ENCODE results near the gene FOXE3. TPM values are rescaled to one million over a fixed set of nuclear protein-coding genes. Genes with fewer than 3 reads are reported as not detected.

FOXE3 gene
- total RNA-seq, 1 experiment from 2014 or later, result not detected

- ATAC-seq, result no peak
- H3K4me3 Mint-ChIP-seq, result no peak overlapping the region
- H3K27me3 Mint-ChIP-seq (ENCODE audit: low read depth), result no peaks in the 10 kb centered on the region
- ChIA-PET CTCF (no interaction called here), POLR2A (interaction anchor here (0.6 to 0.7 kb wide), 2 partner anchors 29 to 152 kb away, joined by 3 to 7 read pairs; no protein-coding TSS in a partner anchor)
- no peak overlapping the region for H3K27ac Mint-ChIP-seq
- peaks cover 17% of the 10 kb centered on the region for H3K4me1 Mint-ChIP-seq
- no peaks in the 10 kb centered on the region for H3K9me3 Mint-ChIP-seq
- DNase-seq (ENCODE audit: low spot score), result no peak
- TF ChIP-seq GRHL2 (CRISPR knock-in tag; IDR thresholded peaks at IDR 0.05; ENCODE audit: insufficient replicate concordance, severe bottlenecking) (no peak), TCF7 (CRISPR knock-in tag; IDR thresholded peaks at IDR 0.05; ENCODE audit: low read depth) (no peak), ZNF232 (CRISPR knock-in tag; IDR thresholded peaks at IDR 0.05) (no peak), CTCF (IDR thresholded peaks at IDR 0.05) (no peak), SMAD4 (CRISPR knock-in tag; IDR thresholded peaks at IDR 0.05) (no peak), JUN (CRISPR knock-in tag; IDR thresholded peaks at IDR 0.05) (no peak), ETV6 (CRISPR knock-in tag; IDR thresholded peaks at IDR 0.05) (no peak), ZNF219 (CRISPR knock-in tag; IDR thresholded peaks at IDR 0.05; ENCODE audit: borderline replicate concordance) (no peak), ESRRA (CRISPR knock-in tag; IDR thresholded peaks at IDR 0.05; ENCODE audit: borderline replicate concordance) (no peak), NR2C2 (CRISPR knock-in tag; IDR thresholded peaks at IDR 0.05) (no peak), USF1 (CRISPR knock-in tag; IDR thresholded peaks at IDR 0.05) (no peak)
- TF ChIP-seq, protein P1, sequence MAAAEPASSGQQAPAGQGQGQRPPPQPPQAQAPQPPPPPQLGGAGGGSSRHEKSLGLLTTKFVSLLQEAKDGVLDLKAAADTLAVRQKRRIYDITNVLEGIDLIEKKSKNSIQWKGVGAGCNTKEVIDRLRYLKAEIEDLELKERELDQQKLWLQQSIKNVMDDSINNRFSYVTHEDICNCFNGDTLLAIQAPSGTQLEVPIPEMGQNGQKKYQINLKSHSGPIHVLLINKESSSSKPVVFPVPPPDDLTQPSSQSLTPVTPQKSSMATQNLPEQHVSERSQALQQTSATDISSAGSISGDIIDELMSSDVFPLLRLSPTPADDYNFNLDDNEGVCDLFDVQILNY (CRISPR knock-in tag; IDR thresholded peaks at IDR 0.05), result no peak
- peaks cover 3% of the 10 kb centered on the region; the same call in 1 of the 2 replicates for H3K36me3 Mint-ChIP-seq
These were observed 35.4 kb upstream of the FOXE3 start for GRCh38 chr1:47380699-47381098.

- no peak overlapping the region for H3K4me3 Mint-ChIP-seq
- POLR2A ChIA-PET, result no interaction called here
- H3K36me3 Mint-ChIP-seq, result peaks cover 3% of the 10 kb centered on the region; the same call in 1 of the 2 replicates
- H3K27me3 Mint-ChIP-seq (ENCODE audit: low read depth), result peaks cover 5% of the 10 kb centered on the region
- no peak overlapping the region for H3K27ac Mint-ChIP-seq
- TF ChIP-seq TEAD1 (CRISPR knock-in tag; IDR thresholded peaks at IDR 0.05) (no peak), SP1 (CRISPR knock-in tag; conservative IDR thresholded peaks at IDR 0.05) (no peak), OVOL2 (CRISPR knock-in tag; IDR thresholded peaks at IDR 0.05; ENCODE audit: borderline replicate concordance) (no peak), ZNF423 (CRISPR knock-in tag; IDR thresholded peaks at IDR 0.05) (no peak), SMAD4 (CRISPR knock-in tag; IDR thresholded peaks at IDR 0.05) (no peak), MAX (CRISPR knock-in tag; IDR thresholded peaks at IDR 0.05) (no peak), CREB1 (CRISPR knock-in tag; IDR thresholded peaks at IDR 0.05) (no peak)
- no peaks in the 10 kb centered on the region for H3K9me3 Mint-ChIP-seq
- DNase-seq (ENCODE audit: low spot score), result no peak
- ATAC-seq, result no peak
- CTCF ChIA-PET, result interaction anchor here (0.7 kb wide), 1 partner anchor 10 kb away, joined by 3 read pairs; no protein-coding TSS in a partner anchor
- peaks cover 17% of the 10 kb centered on the region for H3K4me1 Mint-ChIP-seq
These were observed 33.6 kb upstream of the FOXE3 start for GRCh38 chr1:47382399-47382983.

- Mint-ChIP-seq H3K27ac (no peak overlapping the region), H3K9me3 (no peaks in the 10 kb centered on the region), H3K36me3 (peaks cover 3% of the 10 kb centered on the region; the same call in 1 of the 2 replicates), H3K4me3 (no peak overlapping the region), H3K4me1 (peaks cover 7% of the 10 kb centered on the region), H3K27me3 (ENCODE audit: low read depth) (peaks cover 14% of the 10 kb centered on the region)
- POLR2A ChIA-PET, result no interaction called here
- ATAC-seq (no peak), DNase-seq (ENCODE audit: low spot score) (no peak)
- TF ChIP-seq ZNF138 (CRISPR knock-in tag; conservative IDR thresholded peaks at IDR 0.05), result no peak
- CTCF ChIA-PET, result interaction anchor here (1.0 kb wide), 1 partner anchor 52 kb away, joined by 4 read pairs; no protein-coding TSS in a partner anchor
These were observed 32.0 kb upstream of the FOXE3 start for GRCh38 chr1:47384083-47384482.
